WTC11 (cell line): ENCODE results near the gene CD28. TPM values are rescaled to one million over a fixed set of nuclear protein-coding genes. Genes with fewer than 3 reads are reported as not detected.

Source experiments
- ATAC-seq: fragments of 200-7000 bp; cut with Tn5 transposase; 2 replicates; pipeline ENCODE4 v1.10.0; 2021; ENCODE audit warnings: mild to moderate bottlenecking, moderate library complexity
- CTCF ChIA-PET: fragments of 300-600 bp; sonication (Branson Sonifier 250); formaldehyde crosslinking; loops from one replicate; lab custom pipeline; 2021; ENCODE audit warnings: antibody characterized with exemption; lab: Charles Lee
- POLR2A ChIA-PET: fragments of 350-600 bp; sonication (Branson Sonifier 250); formaldehyde crosslinking; loops from one replicate; lab custom pipeline; 2021; ENCODE audit warnings: antibody characterized with exemption; lab: Charles Lee
- DNase-seq: peaks from one replicate; pipeline ENCODE4 v3.0.0; 2021; ENCODE audit warnings: low spot score
- H3K27ac Mint-ChIP-seq: 2 replicates; pipeline ENCODE4 v1.8.0; 2021; ENCODE audit warnings: mixed read lengths
- H3K27me3 Mint-ChIP-seq: 2 replicates; pipeline ENCODE4 v1.8.0; 2021; ENCODE audit warnings: low read depth, mild to moderate bottlenecking, moderate library complexity, mixed read lengths
- H3K36me3 Mint-ChIP-seq: 2 replicates; pipeline ENCODE4 v1.8.0; 2021; ENCODE audit warnings: mixed read lengths
- H3K4me1 Mint-ChIP-seq: 2 replicates; pipeline ENCODE4 v1.8.0; 2022; ENCODE audit warnings: mixed read lengths
- H3K4me3 Mint-ChIP-seq: 2 replicates; pipeline ENCODE4 v1.8.0; 2021; ENCODE audit warnings: mild to moderate bottlenecking, moderate library complexity, mixed read lengths
- H3K9me3 Mint-ChIP-seq: 2 replicates; pipeline ENCODE4 v1.8.0; 2021; ENCODE audit warnings: mixed read lengths
- ATF2 ChIP-seq: sonication (generic); formaldehyde crosslinking; IDR thresholded peaks from 2 replicates; pipeline ENCODE4 v1.8.1; 2022; ENCODE audit warnings: low read depth, missing genetic modification reagents, borderline replicate concordance
- ATF3 ChIP-seq: sonication (generic); formaldehyde crosslinking; conservative IDR thresholded peaks from 2 replicates; pipeline ENCODE4 v1.8.1; 2022; ENCODE audit warnings: mild to moderate bottlenecking, missing genetic modification reagents
- ATF6 ChIP-seq: sonication (generic); formaldehyde crosslinking; IDR thresholded peaks from 2 replicates; pipeline ENCODE4 v1.8.1; 2023; ENCODE audit warnings: mild to moderate bottlenecking, missing genetic modification reagents
- CREM ChIP-seq: sonication (generic); formaldehyde crosslinking; IDR thresholded peaks from 2 replicates; pipeline ENCODE4 v1.8.1; 2022; ENCODE audit warnings: mild to moderate bottlenecking, missing genetic modification reagents, moderate library complexity
- E2F5 ChIP-seq: sonication (generic); formaldehyde crosslinking; IDR thresholded peaks from 2 replicates; pipeline ENCODE4 v1.8.1; 2022; ENCODE audit warnings: mild to moderate bottlenecking, moderate library complexity, missing genetic modification reagents
- ERG ChIP-seq: fragments of 250-450 bp; sonication (Bioruptor Pico); IDR thresholded peaks from 2 replicates; pipeline ENCODE4 v1.8.0; 2021; ENCODE audit warnings: mild to moderate bottlenecking
- FOXP1 ChIP-seq: sonication (generic); formaldehyde crosslinking; IDR thresholded peaks from 2 replicates; pipeline ENCODE4 v1.8.0; 2022; ENCODE audit warnings: missing genetic modification reagents, mild to moderate bottlenecking, moderate library complexity, borderline replicate concordance
- MAX ChIP-seq: sonication (generic); formaldehyde crosslinking; IDR thresholded peaks from 2 replicates; pipeline ENCODE4 v1.8.0; 2022; ENCODE audit warnings: mild to moderate bottlenecking, missing genetic modification reagents
- MLX ChIP-seq: sonication (generic); formaldehyde crosslinking; IDR thresholded peaks from 2 replicates; pipeline ENCODE4 v1.8.1; 2023; ENCODE audit warnings: mild to moderate bottlenecking, missing genetic modification reagents, moderate library complexity
- NR1H2 ChIP-seq: sonication (generic); formaldehyde crosslinking; IDR thresholded peaks from 2 replicates; pipeline ENCODE4 v1.9.0; 2021; ENCODE audit warnings: mild to moderate bottlenecking, moderate library complexity, missing genetic modification reagents
- NR2C2 ChIP-seq: sonication (generic); formaldehyde crosslinking; IDR thresholded peaks from 2 replicates; pipeline ENCODE4 v1.8.0; 2022; ENCODE audit warnings: mild to moderate bottlenecking, missing genetic modification reagents
- PRRX2 ChIP-seq: fragments of 250-450 bp; sonication (Bioruptor Pico); IDR thresholded peaks from 2 replicates; pipeline ENCODE4 v1.8.0; 2021; ENCODE audit warnings: mild to moderate bottlenecking
- SP1 ChIP-seq: sonication (generic); formaldehyde crosslinking; conservative IDR thresholded peaks from 2 replicates; pipeline ENCODE4 v1.8.1; 2022; ENCODE audit warnings: missing genetic modification reagents
- USF1 ChIP-seq: sonication (generic); formaldehyde crosslinking; IDR thresholded peaks from 2 replicates; pipeline ENCODE4 v1.8.0; 2022; ENCODE audit warnings: mild to moderate bottlenecking, missing genetic modification reagents
- ZNF121 ChIP-seq: sonication (generic); formaldehyde crosslinking; IDR thresholded peaks from 2 replicates; pipeline ENCODE4 v1.8.0; 2023; ENCODE audit warnings: missing genetic modification reagents
- ZNF317 ChIP-seq: sonication (generic); formaldehyde crosslinking; IDR thresholded peaks from 2 replicates; pipeline ENCODE4 v1.8.1; 2023; ENCODE audit warnings: low read depth, mild to moderate bottlenecking, moderate library complexity, missing genetic modification reagents, borderline replicate concordance
- ZNF416 ChIP-seq: fragments of 250-450 bp; sonication (Bioruptor Pico); IDR thresholded peaks from 2 replicates; pipeline ENCODE4 v1.9.0; 2021; ENCODE audit warnings: mild to moderate bottlenecking, inconsistent platforms
- ZSCAN18 ChIP-seq: fragments of 250-450 bp; sonication (Bioruptor Pico); IDR thresholded peaks from 2 replicates; pipeline ENCODE4 v2.1.2; 2022; ENCODE audit warnings: mild to moderate bottlenecking, moderate library complexity
- total RNA-seq: library from RNA; stranded (reverse); gene quantifications from 3 replicates; pipeline ENCODE4 v1.2.3, GENCODE V29; 2021

The CD28 gene
- total RNA-seq, 1 experiment from 2014 or later: 0.11 TPM

- no peak for DNase-seq
- TF ChIP-seq ATF3 (CRISPR knock-in tag) (no peak), PRRX2 (no peak), ZSCAN18 (CRISPR knock-in tag) (no peak), ERG (no peak), USF1 (CRISPR knock-in tag) (no peak), ATF2 (CRISPR knock-in tag) (no peak), NR1H2 (CRISPR knock-in tag) (no peak), FOXP1 (CRISPR knock-in tag) (no peak), E2F5 (CRISPR knock-in tag) (no peak), ZNF416 (CRISPR knock-in tag) (no peak), ZNF317 (CRISPR knock-in tag) (no peak), SP1 (CRISPR knock-in tag) (no peak), MAX (CRISPR knock-in tag) (no peak), ZNF121 (CRISPR knock-in tag) (no peak), CREM (CRISPR knock-in tag) (no peak), MLX (no peak), ATF6 (no peak), NR2C2 (no peak)
- TF ChIP-seq, all 79 proteins: peak for 0
- Mint-ChIP-seq H3K27ac (no peak overlapping the region), H3K36me3 (no peaks in the 10 kb centered on the region), H3K9me3 (peaks cover 11% of the 10 kb centered on the region), H3K4me3 (no peak overlapping the region), H3K4me1 (peaks cover 4% of the 10 kb centered on the region; the same call in 1 of the 2 replicates), H3K27me3 (no peaks in the 10 kb centered on the region)
- no peak for ATAC-seq
- POLR2A ChIA-PET: no interaction called here
- CTCF ChIA-PET: no interaction called here
Measured at GRCh38 chr2:203748331-203749126, 42.1 kb downstream of the CD28 start.
